Middle frontal gyrus (tissue), 1 donor: Measurements from ENCODE around the gene ADAM15.

Source experiments
- DNase-seq: peaks from one replicate; pipeline ENCODE4 v3.0.0-alpha.2; 2015; ENCODE audit warnings: low spot score; ENCODE audit errors: extremely low spot score

The ADAM15 gene

DNA sequence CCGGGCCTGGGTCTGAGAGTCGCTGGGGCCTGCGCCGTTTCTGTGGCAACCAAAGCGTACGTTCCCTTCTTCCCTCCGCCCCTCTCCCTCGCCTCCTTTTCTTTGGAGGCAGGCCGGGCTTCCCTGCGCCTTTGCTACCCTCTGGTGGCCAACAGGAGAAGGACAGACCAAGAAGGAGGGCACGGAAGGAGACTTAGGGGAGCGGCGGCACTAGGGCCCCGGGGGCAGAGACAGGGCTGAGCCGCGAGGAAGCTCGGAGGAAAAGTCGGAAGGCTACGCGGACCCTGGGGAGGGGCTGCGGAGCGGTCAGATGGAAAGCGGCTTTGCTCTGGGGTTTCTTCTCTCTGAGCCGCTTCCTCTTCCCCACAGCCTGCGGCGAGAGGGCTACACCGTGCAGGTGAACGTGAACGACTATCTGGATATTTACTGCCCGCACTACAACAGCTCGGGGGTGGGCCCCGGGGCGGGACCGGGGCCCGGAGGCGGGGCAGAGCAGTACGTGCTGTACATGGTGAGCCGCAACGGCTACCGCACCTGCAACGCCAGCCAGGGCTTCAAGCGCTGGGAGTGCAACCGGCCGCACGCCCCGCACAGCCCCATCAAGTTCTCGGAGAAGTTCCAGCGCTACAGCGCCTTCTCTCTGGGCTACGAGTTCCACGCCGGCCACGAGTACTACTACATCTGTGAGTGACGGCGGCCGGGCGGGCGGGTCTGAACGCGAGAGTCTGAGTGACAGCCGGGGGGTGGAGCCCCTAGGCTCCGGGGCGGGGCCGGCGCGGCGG lies 33.8 kb downstream of the ADAM15 start:
- peak; percentile 89 for DNase-seq

DNA sequence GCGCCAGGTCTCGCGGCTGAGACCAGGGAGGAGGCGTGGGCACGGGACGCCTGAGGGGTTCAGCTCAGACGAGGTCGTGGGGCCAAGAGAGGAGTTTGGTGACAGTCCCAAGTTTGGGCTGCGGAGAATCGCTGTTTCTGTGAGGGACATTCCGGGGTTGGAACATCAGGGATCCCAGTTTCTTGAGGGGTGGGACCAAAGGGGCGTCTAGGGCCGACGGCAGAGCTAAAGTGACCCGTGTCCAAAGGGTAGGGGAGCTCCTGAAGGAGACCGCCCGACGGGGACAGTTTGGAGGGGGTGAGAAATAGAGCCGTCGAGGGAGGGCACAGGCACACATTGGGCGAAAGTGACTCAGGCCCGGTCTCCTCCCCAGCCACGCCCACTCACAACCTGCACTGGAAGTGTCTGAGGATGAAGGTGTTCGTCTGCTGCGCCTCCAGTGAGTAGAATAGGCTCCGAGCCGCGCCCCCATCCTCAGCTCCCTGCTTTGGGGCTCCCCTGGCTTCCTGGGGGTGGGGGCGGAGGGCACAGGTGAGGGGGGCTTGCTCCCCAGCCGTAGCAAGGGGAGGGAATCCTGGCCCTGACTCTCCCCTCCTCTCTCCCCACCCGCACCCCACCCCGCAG lies 34.5 kb downstream of the ADAM15 start:
- DNase-seq = no peak

DNA sequence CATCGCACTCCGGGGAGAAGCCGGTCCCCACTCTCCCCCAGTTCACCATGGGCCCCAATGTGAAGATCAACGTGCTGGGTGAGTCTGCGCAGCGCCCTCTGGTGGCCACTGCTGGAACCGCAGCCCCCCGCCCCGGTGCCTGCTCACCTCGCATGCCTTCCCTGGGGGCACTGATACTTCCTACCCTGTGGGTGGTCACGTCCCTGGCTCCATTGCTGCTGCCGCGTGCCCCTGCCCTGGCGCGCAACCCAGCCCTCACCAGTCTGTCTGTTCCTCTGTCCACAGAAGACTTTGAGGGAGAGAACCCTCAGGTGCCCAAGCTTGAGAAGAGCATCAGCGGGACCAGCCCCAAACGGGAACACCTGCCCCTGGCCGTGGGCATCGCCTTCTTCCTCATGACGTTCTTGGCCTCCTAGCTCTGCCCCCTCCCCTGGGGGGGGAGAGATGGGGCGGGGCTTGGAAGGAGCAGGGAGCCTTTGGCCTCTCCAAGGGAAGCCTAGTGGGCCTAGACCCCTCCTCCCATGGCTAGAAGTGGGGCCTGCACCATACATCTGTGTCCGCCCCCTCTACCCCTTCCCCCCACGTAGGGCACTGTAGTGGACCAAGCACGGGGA lies 35.1 kb downstream of the ADAM15 start:
- DNase-seq = no peak

DNA sequence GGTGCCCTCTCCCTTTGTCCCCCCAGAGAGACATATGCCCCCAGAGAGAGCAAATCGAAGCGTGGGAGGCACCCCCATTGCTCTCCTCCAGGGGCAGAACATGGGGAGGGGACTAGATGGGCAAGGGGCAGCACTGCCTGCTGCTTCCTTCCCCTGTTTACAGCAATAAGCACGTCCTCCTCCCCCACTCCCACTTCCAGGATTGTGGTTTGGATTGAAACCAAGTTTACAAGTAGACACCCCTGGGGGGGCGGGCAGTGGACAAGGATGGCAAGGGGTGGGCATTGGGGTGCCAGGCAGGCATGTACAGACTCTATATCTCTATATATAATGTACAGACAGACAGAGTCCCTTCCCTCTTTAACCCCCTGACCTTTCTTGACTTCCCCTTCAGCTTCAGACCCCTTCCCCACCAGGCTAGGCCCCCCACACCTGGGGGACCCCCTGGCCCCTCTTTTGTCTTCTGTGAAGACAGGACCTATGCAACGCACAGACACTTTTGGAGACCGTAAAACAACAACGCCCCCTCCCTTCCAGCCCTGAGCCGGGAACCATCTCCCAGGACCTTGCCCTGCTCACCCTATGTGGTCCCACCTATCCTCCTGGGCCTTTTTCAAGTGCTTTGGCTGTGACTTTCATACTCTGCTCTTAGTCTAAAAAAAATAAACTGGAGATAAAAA lies 35.9 kb downstream of the ADAM15 start:
- no peak for DNase-seq

DNA sequence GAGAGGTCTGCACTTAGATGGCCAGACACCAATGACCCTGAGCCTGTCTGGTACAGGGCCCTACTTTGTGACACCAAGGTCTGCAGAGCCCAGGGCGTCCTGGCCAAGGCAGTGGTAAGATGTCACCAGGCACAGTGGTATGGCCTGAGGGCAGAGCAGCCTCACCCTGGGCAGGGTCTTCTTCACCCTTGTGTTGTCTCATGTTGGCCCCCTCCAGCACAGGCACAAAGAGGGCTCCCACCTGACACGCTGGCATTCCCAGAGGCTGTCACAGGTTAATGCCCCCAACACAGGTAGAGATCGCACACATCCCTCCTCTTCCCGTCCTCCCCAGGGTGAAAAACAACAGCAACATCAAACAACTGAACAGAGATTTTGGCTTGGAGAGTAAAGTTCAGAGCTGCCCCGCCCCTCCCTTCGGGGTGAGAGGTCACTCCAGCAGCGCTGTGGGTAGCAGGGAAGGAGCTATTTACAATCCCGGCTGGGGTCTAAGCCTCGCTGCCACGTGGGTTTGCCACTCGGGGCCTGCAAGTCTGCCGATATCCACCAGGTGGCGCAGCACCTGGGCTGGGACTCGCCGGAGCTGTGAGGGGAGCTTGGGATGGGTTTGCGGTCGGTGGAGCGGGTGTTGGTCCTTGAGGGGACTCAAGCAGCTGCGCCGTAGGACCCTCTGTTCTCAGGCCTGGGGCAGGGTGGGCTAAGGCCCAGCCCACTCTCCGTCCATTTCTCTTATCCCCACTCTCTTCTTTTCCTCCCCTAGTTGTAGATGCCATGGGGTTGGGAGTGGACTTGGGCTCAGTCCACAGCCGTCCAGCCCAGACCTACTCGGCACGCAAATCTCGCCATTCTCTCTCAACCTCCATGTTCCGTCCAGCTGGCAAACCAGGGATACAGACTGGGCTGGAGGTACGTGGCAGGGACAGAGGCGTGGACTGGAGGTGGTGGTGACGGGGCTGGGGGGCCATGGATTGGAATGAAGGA lies 40.2 kb downstream of the ADAM15 start:
- peak; percentile 55 for DNase-seq

GRCh38 chr1:155092131-155092530 lies 41.0 kb downstream of the ADAM15 start:
- DNase-seq = no peak

- DNase-seq = no peak
Observed at GRCh38 chr1:155092641-155093040, 41.5 kb downstream of the ADAM15 start.

GRCh38 chr1:155093911-155094621 lies 43.0 kb downstream of the ADAM15 start:
- DNase-seq = no peak

GRCh38 chr1:155094622-155094948 lies 43.5 kb downstream of the ADAM15 start:
- DNase-seq = no peak

DNA sequence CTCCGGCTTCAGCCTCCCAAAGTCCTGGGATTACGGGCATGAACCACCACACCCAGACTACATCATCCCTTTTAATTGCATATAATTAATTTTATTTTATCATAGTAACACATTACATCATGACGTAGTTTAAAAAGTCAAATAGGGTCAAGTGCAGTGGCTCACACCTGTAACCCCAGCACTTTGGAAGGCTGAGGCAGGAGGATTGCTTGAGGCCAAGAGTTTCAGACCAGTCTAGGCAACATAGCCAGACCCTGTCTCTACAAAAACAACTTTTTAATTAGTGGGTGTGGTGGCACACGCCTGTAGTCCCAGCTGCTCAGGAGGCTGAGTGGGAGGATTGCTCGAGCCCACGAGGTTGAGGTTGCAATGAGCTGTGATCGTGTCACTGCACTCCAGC lies 48.2 kb downstream of the ADAM15 start:
- no peak for DNase-seq

GRCh38 chr1:155103325-155103724 lies 52.2 kb downstream of the ADAM15 start:
- DNase-seq = no peak

- DNase-seq = no peak
Observed at GRCh38 chr1:155104605-155105534, 53.8 kb downstream of the ADAM15 start.

DNA sequence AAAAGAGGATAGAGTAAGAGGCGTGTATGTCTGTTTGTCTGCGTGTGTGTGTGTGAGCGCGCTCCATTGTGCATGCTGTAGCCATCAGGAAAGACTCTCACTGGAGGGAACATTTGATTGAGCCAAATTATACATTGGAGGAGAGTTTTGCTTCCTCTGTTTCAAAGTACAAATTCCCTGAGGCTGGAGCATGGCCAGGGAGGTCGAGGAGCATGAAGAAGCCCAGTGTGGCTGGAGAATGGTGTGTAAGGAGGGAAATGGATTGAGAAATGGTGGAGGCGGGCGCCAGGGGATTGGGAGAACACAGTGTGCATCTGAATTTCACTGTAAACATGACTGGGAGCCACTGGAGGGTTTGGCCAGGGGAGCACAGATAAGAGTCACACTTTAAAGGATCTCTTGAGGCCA lies 54.5 kb downstream of the ADAM15 start:
- DNase-seq = no peak

DNA sequence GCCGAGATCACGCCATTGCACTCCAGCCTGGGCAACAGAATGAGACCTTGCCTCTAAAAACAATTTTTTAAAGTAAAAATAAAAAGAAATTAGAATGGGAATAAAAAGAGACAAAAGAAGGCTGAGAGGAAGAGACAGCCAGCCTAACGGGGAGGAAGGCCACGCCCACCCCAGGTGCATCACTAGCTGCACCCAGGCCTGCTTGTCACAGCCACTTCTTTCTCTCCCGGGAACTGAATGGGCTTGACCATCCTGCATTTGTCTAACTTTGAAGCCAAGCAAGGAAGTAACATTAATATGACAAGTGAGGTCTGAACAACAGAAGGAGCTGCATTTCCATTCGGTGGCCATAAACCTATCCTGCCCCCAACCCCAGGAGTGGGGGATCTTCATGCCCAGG lies 55.7 kb downstream of the ADAM15 start:
- no peak for DNase-seq

DNA sequence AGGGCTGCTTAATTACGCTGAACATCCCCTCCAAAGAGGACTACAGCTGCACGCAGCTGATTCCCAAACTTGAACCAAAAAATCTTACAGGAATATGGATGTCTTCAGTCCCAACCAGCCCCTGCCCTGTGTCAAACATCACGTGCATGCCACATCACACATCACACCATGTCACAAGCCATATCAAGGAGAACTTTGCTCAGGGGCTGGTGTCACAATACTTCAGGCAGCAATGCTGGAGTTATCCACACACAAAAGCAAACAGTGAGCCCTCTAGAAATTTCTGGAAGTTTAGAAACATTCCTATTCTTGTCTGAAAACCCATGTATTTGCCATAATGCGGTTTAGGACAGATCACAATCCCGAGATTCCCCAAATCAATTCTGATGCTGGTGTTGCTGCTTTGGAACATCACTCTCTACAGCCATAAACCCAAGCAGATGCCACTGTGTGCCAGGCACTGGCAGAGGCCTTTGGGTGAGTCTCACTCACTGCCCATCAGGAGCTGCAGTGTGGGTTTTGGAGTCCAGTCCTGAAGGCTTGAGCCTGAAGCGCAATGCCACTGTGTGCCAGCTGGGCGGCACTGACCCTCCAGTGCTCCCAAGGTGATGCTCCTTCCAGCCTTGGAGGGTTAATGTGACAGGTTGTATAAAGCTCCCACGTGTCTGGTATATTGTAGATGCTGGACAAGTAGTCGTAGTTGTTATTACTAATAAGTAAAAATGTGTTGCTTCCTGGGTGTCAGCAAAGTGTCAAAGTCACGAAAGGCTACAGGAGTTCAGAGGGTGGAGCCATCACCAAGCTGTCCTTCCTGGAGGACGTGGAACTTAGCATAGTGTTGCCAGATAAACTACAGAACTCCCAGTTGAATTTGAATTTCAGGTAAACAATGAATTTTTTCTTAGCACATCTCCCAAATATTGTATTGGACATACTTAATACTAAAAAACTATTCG lies 56.5 kb downstream of the ADAM15 start:
- DNase-seq = no peak

DNA sequence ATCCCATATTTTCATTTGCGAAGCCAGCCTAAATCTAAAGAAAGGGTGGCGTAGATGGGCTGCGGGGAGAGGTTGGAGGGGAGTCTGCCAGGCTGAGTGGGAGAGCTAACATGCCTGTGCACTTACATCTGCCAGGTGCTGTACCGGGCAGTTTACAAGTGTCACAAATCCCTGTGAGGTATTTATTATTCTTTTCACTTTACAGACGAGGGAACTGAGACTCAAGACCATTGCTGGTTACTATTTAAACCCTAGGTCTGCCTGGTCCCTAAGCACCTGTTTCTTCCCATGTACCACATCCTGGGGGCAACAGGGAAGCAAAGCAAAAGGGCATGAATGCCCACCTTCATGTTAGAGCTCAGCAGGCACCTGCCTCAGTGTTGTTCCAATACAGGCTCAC lies 57.2 kb downstream of the ADAM15 start:
- no peak for DNase-seq

DNA sequence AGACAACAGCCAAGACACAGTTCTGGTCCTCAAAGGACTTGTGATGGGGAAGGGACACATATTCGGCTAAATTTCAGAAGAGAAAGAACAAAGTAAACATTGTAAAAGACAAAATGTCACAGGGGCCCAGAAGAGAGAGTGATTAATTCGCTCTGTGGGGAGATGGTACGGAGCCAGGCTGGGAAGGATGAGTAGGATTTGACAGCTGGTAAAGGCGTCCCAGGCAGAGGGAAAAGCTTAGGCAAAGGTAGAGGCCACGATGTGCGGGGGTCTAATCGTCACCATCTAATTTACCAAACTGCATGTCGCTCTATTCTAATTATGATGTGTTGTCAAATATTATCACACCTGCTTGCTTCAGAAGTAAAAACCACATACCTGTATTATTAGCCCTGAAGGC lies 59.3 kb downstream of the ADAM15 start:
- no peak for DNase-seq

DNA sequence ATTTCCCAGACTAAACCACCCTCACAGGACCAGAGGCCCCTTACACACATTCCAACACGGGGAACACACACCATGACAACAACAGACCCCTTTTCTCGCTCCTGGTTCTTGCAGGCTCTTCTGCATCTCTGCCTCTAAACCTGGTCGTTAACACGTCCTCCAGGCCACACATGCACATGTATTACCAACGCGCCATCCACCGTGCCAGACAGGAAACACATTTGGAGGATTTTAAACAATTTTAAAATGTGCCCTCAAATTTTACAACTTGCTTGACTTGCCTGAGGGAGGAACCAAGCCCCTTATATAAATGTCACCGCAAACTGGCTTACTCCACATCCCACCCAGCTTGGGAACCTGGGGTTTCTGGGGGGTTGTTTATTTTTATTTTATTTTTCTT lies 59.7 kb downstream of the ADAM15 start:
- DNase-seq = no peak
